SK-N-SH (cell line): ENCODE measurements around the gene TINAGL1. TPM values are rescaled to one million over a fixed set of nuclear protein-coding genes. Genes with fewer than 3 reads are reported as not detected.

Source experiments
- CTCF ChIA-PET: fragments of 300-600, 350-600 bp; formaldehyde crosslinking; extraction: SDS; loops from one replicate; lab custom pipeline; 2021; lab: Yijun Ruan, JAX
- POLR2A ChIA-PET: fragments of 350-600 bp; sonication (Branson Sonifier 250); formaldehyde crosslinking; extraction: SDS; loops from one replicate; lab custom pipeline; 2020; ENCODE audit warnings: antibody characterized with exemption, inconsistent platforms; lab: Yijun Ruan, JAX
- DNase-seq: peaks from one replicate; pipeline ENCODE4 v3.0.0; 2012
- H2AFZ ChIP-seq: fragments of 200-600 bp; sonication (generic); 2 replicates; pipeline ENCODE4 v1.8.1; 2016; ENCODE audit warnings: antibody characterized with exemption, mild to moderate bottlenecking, low read depth
- H3F3A ChIP-seq: fragments of 200-600 bp; sonication (generic); replicated peaks from 2 replicates; pipeline ENCODE3; 2016; ENCODE audit warnings: antibody characterized with exemption, mild to moderate bottlenecking; ENCODE audit not compliant: insufficient read depth
- H3K27ac ChIP-seq, 2 experiments: fragments of 200-500 bp in 1 of 2; fragments of 200-600 bp in 1 of 2; sonication (Bioruptor generic) in 1 of 2; sonication (generic), shearing (Covaris generic) in 1 of 2; 2 replicates each; pipeline versions ENCODE4 v1.5.1 to v1.6.1; 2014 to 2016; ENCODE audit warnings: low read depth in 2 of 2, inconsistent platforms in 1 of 2, low read length in 1 of 2, mild to moderate bottlenecking in 1 of 2, mixed read lengths in 1 of 2
- H3K27me3 ChIP-seq: fragments of 200-600 bp; sonication (generic), shearing (Covaris generic); 2 replicates; pipeline ENCODE4 v1.6.1; 2016; ENCODE audit warnings: mixed run types; ENCODE audit not compliant: insufficient read depth
- H3K36me3 ChIP-seq, 2 experiments: fragments of 200-500 bp in 1 of 2; fragments of 200-600 bp in 1 of 2; sonication (Bioruptor generic) in 1 of 2; sonication (generic) in 1 of 2; replicated peaks in 1 of 2; 2 replicates each; pipeline versions ENCODE3 to v1.5.1; 2014 to 2016; ENCODE audit warnings: low read length in 1 of 2, mild to moderate bottlenecking in 1 of 2; ENCODE audit not compliant: insufficient read depth in 2 of 2, control insufficient read depth in 1 of 2
- H3K4me1 ChIP-seq, 2 experiments: fragments of 200-500 bp in 1 of 2; fragments of 200-600 bp in 1 of 2; sonication (Bioruptor generic) in 1 of 2; sonication (generic), shearing (Covaris generic) in 1 of 2; 2 replicates each; pipeline versions ENCODE4 v1.5.1 to v1.6.1; 2014 to 2016; ENCODE audit warnings: low read depth in 1 of 2, low read length in 1 of 2, mixed run types in 1 of 2; ENCODE audit not compliant: insufficient read depth in 2 of 2, control insufficient read depth in 1 of 2
- H3K4me2 ChIP-seq: fragments of 200-600 bp; sonication (generic), shearing (Covaris generic); 2 replicates; pipeline ENCODE4 v1.6.1; 2017; ENCODE audit warnings: mixed run types
- H3K4me3 ChIP-seq, 2 experiments: fragments of 200-500 bp in 1 of 2; fragments of 200-600 bp in 1 of 2; sonication (Bioruptor generic) in 1 of 2; sonication (generic), shearing (Covaris generic) in 1 of 2; 2 replicates each; pipeline versions ENCODE4 v1.5.1 to v1.8.1; 2014 to 2016; ENCODE audit warnings: low read depth in 2 of 2, inconsistent platforms in 1 of 2, low read length in 1 of 2, mild to moderate bottlenecking in 1 of 2, mixed read lengths in 1 of 2, moderate library complexity in 1 of 2
- H3K79me2 ChIP-seq: fragments of 200-600 bp; sonication (generic); 2 replicates; pipeline ENCODE4 v1.8.1; 2017; ENCODE audit warnings: mild to moderate bottlenecking; ENCODE audit not compliant: insufficient read depth
- H3K9ac ChIP-seq: fragments of 200-600 bp; sonication (generic); 2 replicates; pipeline ENCODE4 v1.6.1; 2017; ENCODE audit warnings: mixed run types
- H3K9me2 ChIP-seq: fragments of 200-600 bp; sonication (generic); 2 replicates; pipeline ENCODE4 v1.6.1; 2017; ENCODE audit warnings: mixed run types
- H3K9me3 ChIP-seq: fragments of 200-600 bp; sonication (generic); 2 replicates; pipeline ENCODE4 v1.6.1; 2017; ENCODE audit warnings: mixed run types, mild to moderate bottlenecking, moderate library complexity
- H4K20me1 ChIP-seq: fragments of 200-600 bp; sonication (generic); 2 replicates; pipeline ENCODE4 v1.6.1; 2017; ENCODE audit warnings: mild to moderate bottlenecking, mixed run types; ENCODE audit not compliant: insufficient read depth
- EP300 ChIP-seq, 2 experiments: IDR thresholded peaks; 2 replicates each; pipeline versions ENCODE4 v1.4.0 to v1.6.1; 2012; ENCODE audit warnings: borderline replicate concordance in 1 of 2, low read depth in 1 of 2, low read length in 1 of 2
- GABPA ChIP-seq: IDR thresholded peaks from 2 replicates; pipeline ENCODE4 v1.4.0; 2012; ENCODE audit warnings: low read depth, mild to moderate bottlenecking
- JUND ChIP-seq: IDR thresholded peaks from 2 replicates; pipeline ENCODE4 v1.4.0; 2012
- MEF2A ChIP-seq: IDR thresholded peaks from 2 replicates; pipeline ENCODE4 v1.4.0; 2012; ENCODE audit warnings: low read depth, borderline replicate concordance
- MXI1 ChIP-seq: IDR thresholded peaks from 2 replicates; pipeline ENCODE4 v1.6.1; 2012; ENCODE audit warnings: mild to moderate bottlenecking, low read depth, low read length, improper control_type of control experiment
- RAD21 ChIP-seq: IDR thresholded peaks from 2 replicates; pipeline ENCODE4 v1.6.1; 2012; ENCODE audit warnings: mild to moderate bottlenecking, low read length
- RCOR1 ChIP-seq: fragments of 150-350 bp; IDR thresholded peaks from 2 replicates; pipeline ENCODE4 v1.6.1; 2017; ENCODE audit warnings: antibody characterized with exemption, low read length
- REST ChIP-seq: IDR thresholded peaks from 2 replicates; pipeline ENCODE4 v1.6.1; 2012; ENCODE audit warnings: mild to moderate bottlenecking, low read depth, low read length, moderate library complexity
- RFX5 ChIP-seq: IDR thresholded peaks from 2 replicates; pipeline ENCODE4 v1.6.1; 2012; ENCODE audit warnings: mild to moderate bottlenecking, improper control_type of control experiment, low read length
- RXRA ChIP-seq: IDR thresholded peaks from 2 replicates; pipeline ENCODE4 v1.4.0; 2012; ENCODE audit warnings: low read depth, mild to moderate bottlenecking, borderline replicate concordance
- SIN3A ChIP-seq: IDR thresholded peaks from 2 replicates; pipeline ENCODE4 v1.6.1; 2012; ENCODE audit warnings: low read depth, mild to moderate bottlenecking, low read length, moderate library complexity, borderline replicate concordance
- SMC3 ChIP-seq: IDR thresholded peaks from 2 replicates; pipeline ENCODE4 v1.6.1; 2012; ENCODE audit warnings: low read depth, low read length, improper control_type of control experiment
- TAF1 ChIP-seq: IDR thresholded peaks from 2 replicates; pipeline ENCODE4 v1.6.1; 2012; ENCODE audit warnings: low read depth, mild to moderate bottlenecking, low read length, moderate library complexity, borderline replicate concordance
- TCF12 ChIP-seq: IDR thresholded peaks from 2 replicates; pipeline ENCODE4 v1.4.0; 2012
- USF2 ChIP-seq: fragments of 150-350 bp; IDR thresholded peaks from 2 replicates; pipeline ENCODE4 v1.6.1; 2017; ENCODE audit warnings: antibody characterized with exemption, low read length, low read depth, borderline replicate concordance
- YY1 ChIP-seq: IDR thresholded peaks from 2 replicates; pipeline ENCODE4 v1.4.0; 2012; ENCODE audit warnings: low read depth, mild to moderate bottlenecking
- ZBTB33 ChIP-seq: IDR thresholded peaks from 2 replicates; pipeline ENCODE4 v1.4.0; 2012; ENCODE audit warnings: low read depth, borderline replicate concordance
- WGBS: methylation state at CpG from one replicate; pipeline ENCODE4 v1.1.6; 2017; ENCODE audit warnings: low lambda C conversion rate; 5-methylcytosine and 5-hydroxymethylcytosine counted together
- polyA plus RNA-seq, 3 experiments: library from polyadenylated mRNA; depleted of rRNA; stranded (reverse); fragments of >200 nt; gene quantifications; 2 replicates each; pipeline ENCODE4 v1.2.3, GENCODE V29; 2012
- TF ChIP-seq, protein P1 (sequence below): fragments of 200-600 bp; sonication (generic); IDR thresholded peaks from 2 replicates; pipeline ENCODE4 v1.6.1; 2017; ENCODE audit warnings: antibody characterized with exemption, mild to moderate bottlenecking, moderate library complexity

The TINAGL1 gene
- polyA plus RNA-seq, 1 of the 3 experiments (the other 2 are of a cell fraction) = not detected

- TF ChIP-seq TAF1 = no peak
- no peak for TF ChIP-seq ZBTB33
- TF ChIP-seq MXI1 = no peak
- TF ChIP-seq RAD21 = peak; percentile 58
- TF ChIP-seq YY1 = no peak
- TF ChIP-seq SIN3A = no peak
- TF ChIP-seq RCOR1 = no peak
- no peak for TF ChIP-seq RFX5
- no peak for TF ChIP-seq GABPA
Observed at GRCh38 chr1:31587720-31588423, 11.6 kb downstream of the TINAGL1 start (continued).

GRCh38 chr1:31588751-31589515 lies 12.6 kb downstream of the TINAGL1 start:
- H3K36me3 ChIP-seq = no peaks in the 10 kb centered on the region
- H3K9me2 ChIP-seq = no peaks in the 10 kb centered on the region
- no peak overlapping the region for H3K4me3 ChIP-seq
- H4K20me1 ChIP-seq = no peaks in the 10 kb centered on the region
- CTCF ChIA-PET = interaction anchor here (1.2 to 2.3 kb wide), 6 partner anchors 8 to 195 kb away, joined by 3 to 8 read pairs (median 4); no protein-coding TSS in a partner anchor
- DNase-seq = no peak
- no peak overlapping the region for H3K9ac ChIP-seq
- H3K4me1 ChIP-seq = peaks cover 10 to 12% of the 10 kb centered on the region in 2 experiments; a peak in 3 of 4 replicates
- H2AFZ ChIP-seq = no peak overlapping the region
- POLR2A ChIA-PET = no interaction called here
- H3F3A ChIP-seq = no peaks in the 10 kb centered on the region
- no peaks in the 10 kb centered on the region for H3K27me3 ChIP-seq
- no peaks in the 10 kb centered on the region for H3K9me3 ChIP-seq
- H3K4me2 ChIP-seq = no peak overlapping the region
- no peak overlapping the region for H3K27ac ChIP-seq
- WGBS = 94% methylated on average over 22 of the region's 62 CpGs
- no peaks in the 10 kb centered on the region for H3K79me2 ChIP-seq
- no peak for TF ChIP-seq RXRA
- no peak for TF ChIP-seq JUND
- TF ChIP-seq TCF12 = no peak
- no peak for TF ChIP-seq MEF2A
- no peak for TF ChIP-seq REST
- TF ChIP-seq YY1 = no peak
- TF ChIP-seq, protein P1, sequence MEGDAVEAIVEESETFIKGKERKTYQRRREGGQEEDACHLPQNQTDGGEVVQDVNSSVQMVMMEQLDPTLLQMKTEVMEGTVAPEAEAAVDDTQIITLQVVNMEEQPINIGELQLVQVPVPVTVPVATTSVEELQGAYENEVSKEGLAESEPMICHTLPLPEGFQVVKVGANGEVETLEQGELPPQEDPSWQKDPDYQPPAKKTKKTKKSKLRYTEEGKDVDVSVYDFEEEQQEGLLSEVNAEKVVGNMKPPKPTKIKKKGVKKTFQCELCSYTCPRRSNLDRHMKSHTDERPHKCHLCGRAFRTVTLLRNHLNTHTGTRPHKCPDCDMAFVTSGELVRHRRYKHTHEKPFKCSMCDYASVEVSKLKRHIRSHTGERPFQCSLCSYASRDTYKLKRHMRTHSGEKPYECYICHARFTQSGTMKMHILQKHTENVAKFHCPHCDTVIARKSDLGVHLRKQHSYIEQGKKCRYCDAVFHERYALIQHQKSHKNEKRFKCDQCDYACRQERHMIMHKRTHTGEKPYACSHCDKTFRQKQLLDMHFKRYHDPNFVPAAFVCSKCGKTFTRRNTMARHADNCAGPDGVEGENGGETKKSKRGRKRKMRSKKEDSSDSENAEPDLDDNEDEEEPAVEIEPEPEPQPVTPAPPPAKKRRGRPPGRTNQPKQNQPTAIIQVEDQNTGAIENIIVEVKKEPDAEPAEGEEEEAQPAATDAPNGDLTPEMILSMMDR = no peak
- no peak for TF ChIP-seq EP300 (IDR thresholded peaks at IDR 0.05; ENCODE audit: borderline replicate concordance in 1 of 2, low read depth in 1 of 2, low read length in 1 of 2)
- TF ChIP-seq USF2 = no peak
- TF ChIP-seq ZBTB33 = no peak
- TF ChIP-seq SMC3 = no peak
- no peak for TF ChIP-seq SIN3A
- TF ChIP-seq RAD21 = no peak
